ENCODE data around the gene NRG3. TPM values are rescaled to one million over a fixed set of nuclear protein-coding genes. Genes with fewer than 3 reads are reported as not detected.
"Not testable (repeated sequence)": the region's sequence is repeated elsewhere in the genome, so short reads cannot be mapped to it uniquely, and the experiment has no call there.

NRG3 gene
- total RNA-seq, 2 experiments from 2014 or later = not detected

DNA sequence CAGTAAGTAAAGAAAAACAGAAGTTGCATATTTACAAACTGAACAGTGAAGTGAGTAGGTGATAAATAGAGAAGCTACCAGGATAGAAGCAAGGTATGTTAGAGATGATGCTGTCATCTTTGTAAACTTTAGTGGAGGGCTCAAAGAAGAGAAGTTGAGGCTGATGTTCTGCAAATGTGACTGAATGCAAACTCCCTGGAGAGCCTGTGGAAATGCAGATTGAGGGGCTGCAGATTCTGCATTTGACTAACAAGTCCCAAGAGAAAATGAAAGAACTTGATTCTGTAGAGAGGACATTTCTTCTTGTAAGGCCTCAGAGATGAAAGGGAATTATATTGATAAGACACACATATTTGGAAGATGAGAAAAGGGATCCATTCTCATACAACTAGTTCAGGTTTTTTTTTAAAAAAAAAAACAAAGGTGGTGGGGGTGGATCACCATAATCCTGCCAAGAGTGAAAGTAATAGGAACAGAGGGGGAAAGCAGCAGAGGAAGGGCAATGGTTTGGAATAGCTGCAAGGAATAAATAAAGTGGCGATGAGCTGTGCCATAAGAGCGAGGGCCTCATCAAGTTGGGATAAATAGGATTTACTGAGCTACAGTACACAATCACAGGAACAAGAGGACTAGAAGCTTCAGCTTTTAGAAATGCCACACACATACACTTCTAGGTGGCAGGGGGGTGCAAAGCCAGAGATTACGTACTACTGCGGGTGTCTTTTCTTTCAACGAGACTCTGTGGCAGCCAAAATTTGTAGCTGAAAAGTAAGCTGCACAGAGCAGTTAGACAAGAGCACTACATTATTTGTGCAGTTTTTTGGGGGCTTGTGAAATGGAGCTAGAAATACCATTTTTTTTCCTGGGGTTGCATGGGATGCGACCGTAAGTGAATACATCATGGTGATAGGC, 778.5 kb downstream of the NRG3 start:
- H3K36me3 Mint-ChIP-seq = no peaks in the 10 kb centered on the region
- no peak overlapping the region for H3K27ac Mint-ChIP-seq
- no peaks in the 10 kb centered on the region for H3K4me1 Mint-ChIP-seq
- POLR2A ChIA-PET = no interaction called here
- H3K9me3 Mint-ChIP-seq = no peaks in the 10 kb centered on the region
- no peak for DNase-seq
- H3K4me3 Mint-ChIP-seq = no peak overlapping the region
- H3K27me3 Mint-ChIP-seq = no peaks in the 10 kb centered on the region
- ATAC-seq (ENCODE audit: low read depth) = no peak

GRCh38 chr10:82660205-82660604, 785.2 kb downstream of the NRG3 start:
- no peak for DNase-seq
- H3K36me3 Mint-ChIP-seq = no peaks in the 10 kb centered on the region
- H3K27me3 Mint-ChIP-seq = no peaks in the 10 kb centered on the region

GRCh38 chr10:82660986-82661385, 786.0 kb downstream of the NRG3 start:
- H3K4me1 Mint-ChIP-seq = no peaks in the 10 kb centered on the region
- DNase-seq = no peak
- ATAC-seq (ENCODE audit: low read depth) = no peak
- no peaks in the 10 kb centered on the region for H3K9me3 Mint-ChIP-seq
- no peaks in the 10 kb centered on the region for H3K27me3 Mint-ChIP-seq
- H3K4me3 Mint-ChIP-seq = no peak overlapping the region
- POLR2A ChIA-PET = no interaction called here
- H3K36me3 Mint-ChIP-seq = no peaks in the 10 kb centered on the region
- no peak overlapping the region for H3K27ac Mint-ChIP-seq

More at GRCh38 chr10:82660205-82660604, 785.2 kb downstream of the NRG3 start:
- ATAC-seq (ENCODE audit: low read depth) = no peak
- no peak overlapping the region for H3K4me3 Mint-ChIP-seq
- H3K27ac Mint-ChIP-seq = no peak overlapping the region
- H3K4me1 Mint-ChIP-seq = no peaks in the 10 kb centered on the region
- POLR2A ChIA-PET = no interaction called here
- no peaks in the 10 kb centered on the region for H3K9me3 Mint-ChIP-seq

DNA sequence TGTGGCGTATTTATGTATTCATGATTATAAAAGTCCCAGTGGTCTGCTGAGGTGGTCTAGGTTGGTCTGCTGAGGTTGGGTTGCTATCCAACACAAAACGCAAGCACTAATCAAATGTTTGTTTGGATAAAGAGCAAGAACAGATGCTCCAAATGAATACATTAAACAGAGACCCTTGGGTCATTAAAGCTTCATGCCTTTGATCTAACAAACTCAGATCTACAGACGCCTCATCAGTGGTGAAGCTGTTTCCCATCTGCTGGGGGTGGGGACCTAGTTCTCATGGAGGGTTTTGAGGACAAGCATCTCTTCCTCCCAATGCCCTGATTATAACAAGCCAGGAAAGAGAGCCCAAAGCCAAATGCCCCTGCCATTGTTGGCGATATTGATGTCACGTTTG, 786.7 kb downstream of the NRG3 start:
- ATAC-seq (ENCODE audit: low read depth) (no peak), DNase-seq (no peak)
- H3K4me1 Mint-ChIP-seq = no peaks in the 10 kb centered on the region
- H3K9me3 Mint-ChIP-seq = no peaks in the 10 kb centered on the region
- H3K27me3 Mint-ChIP-seq = no peaks in the 10 kb centered on the region
- H3K27ac Mint-ChIP-seq = no peak overlapping the region
- POLR2A ChIA-PET = no interaction called here
- H3K4me3 Mint-ChIP-seq = no peak overlapping the region
- no peaks in the 10 kb centered on the region for H3K36me3 Mint-ChIP-seq

GRCh38 chr10:82668221-82668895, 793.4 kb downstream of the NRG3 start:
- H3K36me3 Mint-ChIP-seq = no peaks in the 10 kb centered on the region
- no peak overlapping the region for H3K4me3 Mint-ChIP-seq

DNA sequence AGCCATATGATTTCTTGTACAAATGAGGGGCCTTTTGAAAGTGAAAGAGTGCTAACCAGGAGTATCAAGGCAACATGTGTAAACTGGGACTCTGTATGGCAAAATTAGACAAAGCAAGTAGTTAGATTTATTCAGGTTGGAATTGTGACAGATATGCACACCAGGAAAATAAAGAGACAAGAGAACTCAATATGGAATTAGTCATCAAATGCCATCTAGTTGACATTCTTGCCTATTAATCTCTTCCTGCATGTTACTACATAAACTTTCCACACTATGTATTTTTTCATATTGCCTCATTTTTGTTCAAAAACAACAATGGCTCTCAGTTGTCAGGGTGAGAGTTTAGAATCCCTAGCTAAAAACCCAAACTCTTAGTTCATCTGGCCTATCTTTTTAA, 799.0 kb downstream of the NRG3 start:
- Mint-ChIP-seq H3K9me3 (peaks cover 20% of the 10 kb centered on the region), H3K4me3 (no peak overlapping the region), H3K36me3 (no peaks in the 10 kb centered on the region), H3K4me1 (no peaks in the 10 kb centered on the region), H3K27me3 (no peaks in the 10 kb centered on the region), H3K27ac (no peak overlapping the region)
- DNase-seq (no peak), ATAC-seq (ENCODE audit: low read depth) (no peak)
- POLR2A ChIA-PET = no interaction called here

More at GRCh38 chr10:82668221-82668895, 793.4 kb downstream of the NRG3 start:
- POLR2A ChIA-PET = no interaction called here
- H3K4me1 Mint-ChIP-seq = no peaks in the 10 kb centered on the region
- H3K27me3 Mint-ChIP-seq = no peaks in the 10 kb centered on the region
- H3K27ac Mint-ChIP-seq = no peak overlapping the region
- no peak for ATAC-seq (ENCODE audit: low read depth)
- H3K9me3 Mint-ChIP-seq = peaks cover 3% of the 10 kb centered on the region
- no peak for DNase-seq

- DNase-seq; H3K4me3 Mint-ChIP-seq; H3K27me3 Mint-ChIP-seq; H3K4me1 Mint-ChIP-seq; H3K36me3 Mint-ChIP-seq; ATAC-seq (ENCODE audit: low read depth); H3K27ac Mint-ChIP-seq; POLR2A ChIA-PET: not testable (repeated sequence)
- peaks cover 18% of the 10 kb centered on the region for H3K9me3 Mint-ChIP-seq
Observed at GRCh38 chr10:82677932-82678331, 802.9 kb downstream of the NRG3 start.

GRCh38 chr10:82678451-82678850, 803.5 kb downstream of the NRG3 start:
- H3K4me1 Mint-ChIP-seq; H3K4me3 Mint-ChIP-seq; H3K27ac Mint-ChIP-seq; ATAC-seq (ENCODE audit: low read depth); POLR2A ChIA-PET; H3K36me3 Mint-ChIP-seq; DNase-seq; H3K27me3 Mint-ChIP-seq: not testable (repeated sequence)
- H3K9me3 Mint-ChIP-seq = peaks cover 17% of the 10 kb centered on the region

DNA sequence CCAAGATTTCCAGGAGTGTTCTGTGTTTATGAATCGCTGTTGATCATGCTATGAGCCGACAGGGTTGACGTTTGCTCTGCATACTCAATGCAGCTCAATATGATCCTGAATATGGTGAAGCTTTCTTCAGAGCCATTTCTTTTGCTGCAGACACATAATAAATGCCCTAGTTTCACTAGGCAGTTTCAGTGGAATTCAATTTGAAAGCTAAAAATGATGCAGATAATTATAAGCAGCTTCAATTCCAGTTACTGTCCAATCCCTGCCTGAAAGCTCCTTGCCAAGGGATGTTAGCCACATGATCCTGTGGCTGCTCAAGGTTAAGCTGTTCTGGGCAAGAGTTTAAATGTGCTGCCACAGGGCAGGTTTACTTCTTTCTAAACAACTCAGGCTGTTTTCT, 805.6 kb downstream of the NRG3 start:
- ATAC-seq (ENCODE audit: low read depth) (no peak), DNase-seq (no peak)
- Mint-ChIP-seq H3K9me3 (peaks cover 12% of the 10 kb centered on the region), H3K4me1 (no peaks in the 10 kb centered on the region), H3K27me3 (no peaks in the 10 kb centered on the region), H3K4me3 (no peak overlapping the region), H3K27ac (no peak overlapping the region), H3K36me3 (no peaks in the 10 kb centered on the region)
- POLR2A ChIA-PET = no interaction called here

- no peaks in the 10 kb centered on the region for H3K4me1 Mint-ChIP-seq
- POLR2A ChIA-PET = no interaction called here
- DNase-seq (no peak), ATAC-seq (ENCODE audit: low read depth) (no peak)
- H3K27me3 Mint-ChIP-seq = no peaks in the 10 kb centered on the region
- peaks cover 3% of the 10 kb centered on the region for H3K9me3 Mint-ChIP-seq
- H3K27ac Mint-ChIP-seq = no peak overlapping the region
- H3K4me3 Mint-ChIP-seq = no peak overlapping the region
- no peaks in the 10 kb centered on the region for H3K36me3 Mint-ChIP-seq
Observed at GRCh38 chr10:82683945-82684344, 809.0 kb downstream of the NRG3 start.

DNA sequence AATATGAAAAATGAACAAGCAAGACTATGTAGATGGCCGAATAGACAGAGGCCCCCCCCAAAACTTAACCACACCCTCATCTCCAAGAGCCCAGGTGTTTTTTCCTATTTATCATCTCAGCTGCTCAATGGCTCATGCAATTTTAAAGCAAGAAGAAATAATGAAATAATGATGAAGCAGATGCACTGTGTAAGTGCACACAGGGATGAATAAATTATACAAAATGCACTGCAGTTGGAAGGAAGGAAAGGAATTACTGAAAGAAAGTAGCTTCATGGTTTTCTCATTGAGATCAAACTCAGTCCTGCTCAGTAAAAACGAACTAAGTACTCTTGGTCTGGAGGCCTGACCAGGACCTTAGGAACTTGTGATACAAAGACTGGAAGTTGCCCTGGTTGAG, 810.1 kb downstream of the NRG3 start:
- Mint-ChIP-seq H3K4me1 (no peaks in the 10 kb centered on the region), H3K27me3 (no peaks in the 10 kb centered on the region), H3K4me3 (no peak overlapping the region), H3K27ac (no peak overlapping the region), H3K9me3 (peaks cover 1% of the 10 kb centered on the region), H3K36me3 (no peaks in the 10 kb centered on the region)
- ATAC-seq (ENCODE audit: low read depth) = no peak
- POLR2A ChIA-PET = no interaction called here
- DNase-seq = no peak

DNA sequence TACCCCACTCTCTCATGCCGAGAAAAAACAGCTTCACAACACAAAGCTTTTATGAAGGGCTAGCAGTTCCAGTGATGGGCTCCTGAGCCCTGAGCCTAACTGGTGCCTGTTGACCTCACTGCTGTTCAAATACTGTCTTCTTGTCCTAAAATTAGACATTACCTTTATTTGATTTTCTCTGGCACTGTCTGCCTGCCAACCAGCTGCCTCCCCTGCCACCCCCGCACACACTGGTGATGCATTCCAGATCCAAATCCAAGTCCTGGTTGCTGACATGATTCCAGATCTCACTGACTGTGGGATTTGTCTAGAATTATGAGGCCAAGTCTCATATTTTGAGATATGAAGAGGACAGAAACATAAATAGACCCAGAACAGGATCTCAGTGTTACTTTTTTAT, 816.2 kb downstream of the NRG3 start:
- H3K4me1 Mint-ChIP-seq = no peaks in the 10 kb centered on the region
- no peaks in the 10 kb centered on the region for H3K36me3 Mint-ChIP-seq
- POLR2A ChIA-PET = no interaction called here
- DNase-seq (no peak), ATAC-seq (ENCODE audit: low read depth) (no peak)
- no peak overlapping the region for H3K27ac Mint-ChIP-seq
- no peak overlapping the region for H3K4me3 Mint-ChIP-seq
- peaks cover 3% of the 10 kb centered on the region for H3K9me3 Mint-ChIP-seq
- H3K27me3 Mint-ChIP-seq = no peaks in the 10 kb centered on the region

DNA sequence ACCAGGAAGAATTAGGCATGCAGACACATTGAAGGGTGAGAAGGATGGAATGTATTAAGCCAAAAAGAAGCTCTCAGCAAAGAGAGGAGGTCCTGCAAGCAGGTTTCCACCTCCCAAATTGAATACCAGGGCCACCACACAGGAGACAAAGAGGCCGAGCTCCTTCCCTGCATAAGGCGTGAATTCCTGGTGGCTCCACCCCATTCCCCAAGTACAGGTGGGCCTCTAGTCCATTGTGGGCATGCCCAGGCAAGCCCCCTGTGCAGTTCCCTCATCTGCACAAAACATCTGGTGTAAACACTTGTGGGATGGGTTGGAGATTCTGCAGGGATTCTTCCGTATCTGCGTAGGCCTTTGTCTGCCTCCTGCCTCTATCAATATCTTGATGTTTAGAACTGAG, 817.5 kb downstream of the NRG3 start:
- POLR2A ChIA-PET = no interaction called here
- DNase-seq = no peak
- no peaks in the 10 kb centered on the region for H3K27me3 Mint-ChIP-seq

DNA sequence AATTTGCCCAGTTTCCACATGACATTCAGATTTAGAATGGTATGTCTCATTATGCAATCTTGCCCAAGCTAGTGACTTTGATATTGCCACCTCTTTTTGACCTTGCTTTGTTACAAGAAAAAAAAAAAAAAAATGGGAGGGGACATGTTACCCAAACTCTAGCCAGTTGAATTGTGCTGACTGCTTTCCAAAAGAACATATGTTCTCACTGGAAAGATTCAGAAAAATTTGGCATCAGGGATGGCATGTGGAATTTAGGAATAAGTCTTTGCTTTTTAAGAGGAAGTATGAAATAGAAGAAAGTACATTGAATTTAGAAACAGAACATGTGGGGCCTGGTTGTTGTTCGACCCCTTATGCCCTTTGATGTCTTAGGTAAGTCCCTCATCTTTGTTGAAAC, 846.8 kb downstream of the NRG3 start:
- DNase-seq (no peak), ATAC-seq (ENCODE audit: low read depth) (no peak)
- Mint-ChIP-seq H3K4me3 (no peak overlapping the region), H3K27me3 (no peaks in the 10 kb centered on the region), H3K4me1 (no peaks in the 10 kb centered on the region), H3K27ac (no peak overlapping the region), H3K36me3 (no peaks in the 10 kb centered on the region), H3K9me3 (peaks cover 2% of the 10 kb centered on the region)
- POLR2A ChIA-PET = no interaction called here

More for the DNA sequence above, 817.5 kb downstream of the NRG3 start:
- no peak overlapping the region for H3K27ac Mint-ChIP-seq
- H3K4me3 Mint-ChIP-seq = no peak overlapping the region
- ATAC-seq (ENCODE audit: low read depth) = no peak
- H3K9me3 Mint-ChIP-seq = peaks cover 2% of the 10 kb centered on the region
- H3K4me1 Mint-ChIP-seq = no peaks in the 10 kb centered on the region
- no peaks in the 10 kb centered on the region for H3K36me3 Mint-ChIP-seq

Measured in activated naive CD8-positive, alpha-beta T cell treated with anti-CD3 and anti-CD28 coated beads, Interleukin-2, amount 10 ng/mL, durations not matched to agents 7 days and 5 days (primary cell).